Progenitor cell of endocrine pancreas (in vitro differentiated cells): Measurements from ENCODE around the gene DCUN1D2. TPM values are rescaled to one million over a fixed set of nuclear protein-coding genes. Genes with fewer than 3 reads are reported as not detected.
"Not testable (repeated sequence)": the region's sequence is repeated elsewhere in the genome, so short reads cannot be mapped to it uniquely, and the experiment has no call there.

Experiments
- DNase-seq: peaks from one replicate; pipeline ENCODE4 v3.0.0; 2021; ENCODE audit warnings: low spot score; ENCODE audit not compliant: unreplicated experiment
- H3K27ac Mint-ChIP-seq: 2 replicates; pipeline ENCODE4 v1.8.0; 2021; ENCODE audit warnings: mild to moderate bottlenecking, moderate library complexity, mixed read lengths
- H3K27me3 Mint-ChIP-seq: 2 replicates; pipeline ENCODE4 v1.8.0; 2021; ENCODE audit warnings: mixed read lengths
- H3K36me3 Mint-ChIP-seq: 2 replicates; pipeline ENCODE4 v1.8.0; 2022; ENCODE audit warnings: mixed read lengths; ENCODE audit not compliant: insufficient read depth
- H3K4me1 Mint-ChIP-seq: 2 replicates; pipeline ENCODE4 v1.8.0; 2021; ENCODE audit warnings: low read depth, mixed read lengths
- H3K4me3 Mint-ChIP-seq: 2 replicates; pipeline ENCODE4 v1.8.0; 2021; ENCODE audit warnings: low read depth, mild to moderate bottlenecking, moderate library complexity, mixed read lengths
- H3K9me3 Mint-ChIP-seq: 2 replicates; pipeline ENCODE4 v1.8.0; 2021; ENCODE audit warnings: low read depth, mixed read lengths
- CTCF ChIP-seq: fragments of 200-600 bp; sonication (generic); IDR thresholded peaks from one replicate; pipeline ENCODE4 v1.5.0; 2021; ENCODE audit warnings: antibody characterized with exemption, mild to moderate bottlenecking; ENCODE audit not compliant: unreplicated experiment
- total RNA-seq: library from RNA; stranded (reverse); gene quantifications from 2 replicates; pipeline ENCODE4 v1.2.1, GENCODE V29; 2021

The DCUN1D2 gene
- total RNA-seq, 1 donor from 2014 or later = 51.2 TPM

GRCh38 chr13:113526466-113527220, 36.1 kb upstream of the DCUN1D2 start:
- no peak for TF ChIP-seq CTCF
- Mint-ChIP-seq H3K4me1 (no peaks in the 10 kb centered on the region), H3K4me3 (no peak overlapping the region), H3K36me3 (peaks cover 42% of the 10 kb centered on the region), H3K27me3 (no peaks in the 10 kb centered on the region), H3K9me3 (peaks cover 5% of the 10 kb centered on the region), H3K27ac (no peak overlapping the region)
- no peak for DNase-seq

GRCh38 chr13:113522438-113522837, 31.9 kb upstream of the DCUN1D2 start:
- not testable (repeated sequence) for DNase-seq, H3K9me3 Mint-ChIP-seq, H3K4me1 Mint-ChIP-seq, H3K27me3 Mint-ChIP-seq, H3K4me3 Mint-ChIP-seq, H3K27ac Mint-ChIP-seq
- peaks cover 48% of the 10 kb centered on the region for H3K36me3 Mint-ChIP-seq

GRCh38 chr13:113520571-113520970, 30.1 kb upstream of the DCUN1D2 start:
- Mint-ChIP-seq H3K4me1 (no peaks in the 10 kb centered on the region), H3K9me3 (peaks cover 8% of the 10 kb centered on the region), H3K27ac (no peak overlapping the region), H3K36me3 (peaks cover 45% of the 10 kb centered on the region), H3K4me3 (no peak overlapping the region), H3K27me3 (no peaks in the 10 kb centered on the region)
- TF ChIP-seq CTCF = no peak
- no peak for DNase-seq

GRCh38 chr13:113519556-113519955, 29.0 kb upstream of the DCUN1D2 start:
- Mint-ChIP-seq H3K4me3 (no peak overlapping the region), H3K27me3 (no peaks in the 10 kb centered on the region), H3K9me3 (peaks cover 8% of the 10 kb centered on the region), H3K36me3 (peaks cover 46% of the 10 kb centered on the region), H3K4me1 (no peaks in the 10 kb centered on the region), H3K27ac (no peak overlapping the region)
- no peak for DNase-seq
- TF ChIP-seq CTCF = no peak

GRCh38 chr13:113518076-113518803, 27.7 kb upstream of the DCUN1D2 start:
- Mint-ChIP-seq H3K36me3 (peaks cover 36% of the 10 kb centered on the region), H3K4me3 (no peak overlapping the region), H3K4me1 (no peaks in the 10 kb centered on the region), H3K27me3 (no peaks in the 10 kb centered on the region), H3K27ac (no peak overlapping the region), H3K9me3 (peaks cover 8% of the 10 kb centered on the region)
- DNase-seq = no peak
- TF ChIP-seq CTCF = no peak
